KOPT-K1 (cell line): ENCODE results near the gene CIRBP.
"Not testable (repeated sequence)": the region's sequence is repeated elsewhere in the genome, so short reads cannot be mapped to it uniquely, and the experiment has no call there.

ENCODE experiments used
- H3K27ac ChIP-seq: fragments of 200-600 bp; sonication (generic); 2 replicates; pipeline ENCODE4 v1.5.1; 2016; ENCODE audit warnings: antibody characterized with exemption, mild to moderate bottlenecking, low read depth, low read length; ENCODE audit not compliant: poor library complexity, severe bottlenecking
- H3K36me3 ChIP-seq: fragments of 200-600 bp; sonication (generic); 2 replicates; pipeline ENCODE4 v1.5.1; 2017; ENCODE audit warnings: antibody characterized with exemption, mild to moderate bottlenecking, low read length, moderate library complexity; ENCODE audit not compliant: insufficient read depth
- H3K9me3 ChIP-seq: fragments of 200-600 bp; sonication (generic); 2 replicates; pipeline ENCODE4 v1.5.1; 2017; ENCODE audit warnings: antibody characterized with exemption, low read length, mild to moderate bottlenecking; ENCODE audit not compliant: insufficient read depth, poor library complexity, severe bottlenecking

The CIRBP gene

DNA sequence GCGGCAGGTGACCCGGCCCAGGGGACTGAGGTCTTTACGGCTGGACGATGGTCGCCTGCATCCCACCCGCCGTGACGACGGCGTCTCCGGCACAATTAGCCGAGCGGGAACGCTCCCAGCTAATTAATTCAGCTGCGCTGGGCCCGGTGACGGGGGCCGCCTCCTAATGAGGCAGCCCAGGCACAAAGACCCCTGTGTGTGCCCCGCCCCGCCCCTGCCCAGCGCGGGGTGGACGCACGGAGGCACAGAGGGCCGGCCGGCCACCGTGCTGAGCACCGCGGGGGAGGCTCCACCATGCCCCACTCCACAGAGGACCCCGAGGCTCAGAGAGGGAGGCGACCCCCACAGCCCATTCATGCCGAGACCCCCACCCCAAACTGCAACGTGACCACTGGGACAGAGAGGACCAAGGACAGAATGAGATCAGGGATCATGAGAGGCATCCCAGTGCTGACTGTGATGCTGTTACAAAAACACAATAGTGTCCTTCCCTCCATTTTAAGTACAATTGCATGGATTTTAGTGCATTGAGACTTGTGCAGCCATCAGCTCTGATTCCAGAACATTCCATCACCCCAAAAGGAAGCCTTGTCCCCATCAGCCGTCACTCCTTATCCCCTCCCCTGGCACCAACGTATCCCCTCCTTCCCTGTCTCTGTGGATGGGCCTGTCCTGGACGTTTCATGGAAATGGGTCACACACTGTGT, 33.6 kb downstream of the CIRBP start:
- no peaks in the 10 kb centered on the region for H3K36me3 ChIP-seq

DNA sequence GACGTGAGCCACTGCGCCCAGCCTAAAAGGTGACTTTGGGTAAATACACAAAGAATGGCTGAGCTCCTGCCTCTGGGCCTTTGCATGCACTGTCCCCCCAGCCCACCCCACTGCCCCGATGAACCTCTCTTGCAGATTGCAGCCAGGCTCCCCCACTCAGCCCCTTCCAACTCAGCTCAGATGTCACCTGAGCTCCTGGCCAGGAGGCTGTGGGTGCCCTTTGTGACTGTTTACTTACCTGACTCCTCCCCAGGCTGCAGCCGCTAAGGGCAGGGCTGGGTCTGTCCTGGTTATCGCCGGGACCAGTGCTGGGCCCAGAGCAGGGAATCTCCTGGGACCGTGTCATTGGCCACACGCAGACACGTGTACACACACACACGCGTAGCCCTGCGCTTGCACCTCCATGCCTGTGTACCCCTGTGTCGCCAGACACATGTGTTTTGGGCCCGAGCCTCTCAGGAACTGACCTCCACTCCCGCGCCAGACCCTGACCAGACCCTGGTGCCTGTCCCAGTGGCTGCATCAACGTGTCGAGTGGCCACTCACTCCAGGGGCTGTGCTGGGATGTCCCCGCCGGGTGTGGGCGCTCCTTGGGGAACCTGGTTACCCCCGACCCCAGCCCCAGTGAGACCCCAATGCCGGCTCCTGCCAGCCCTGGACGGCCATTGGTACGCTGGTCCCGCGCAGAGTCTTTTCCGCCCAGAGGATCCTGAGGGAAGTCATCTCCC, 35.2 kb downstream of the CIRBP start:
- Histone ChIP-seq H3K27ac (no peak overlapping the region), H3K36me3 (no peaks in the 10 kb centered on the region), H3K9me3 (no peaks in the 10 kb centered on the region)

More for the DNA sequence above, 33.6 kb downstream of the CIRBP start:
- H3K27ac ChIP-seq = no peak overlapping the region
- no peaks in the 10 kb centered on the region for H3K9me3 ChIP-seq

DNA sequence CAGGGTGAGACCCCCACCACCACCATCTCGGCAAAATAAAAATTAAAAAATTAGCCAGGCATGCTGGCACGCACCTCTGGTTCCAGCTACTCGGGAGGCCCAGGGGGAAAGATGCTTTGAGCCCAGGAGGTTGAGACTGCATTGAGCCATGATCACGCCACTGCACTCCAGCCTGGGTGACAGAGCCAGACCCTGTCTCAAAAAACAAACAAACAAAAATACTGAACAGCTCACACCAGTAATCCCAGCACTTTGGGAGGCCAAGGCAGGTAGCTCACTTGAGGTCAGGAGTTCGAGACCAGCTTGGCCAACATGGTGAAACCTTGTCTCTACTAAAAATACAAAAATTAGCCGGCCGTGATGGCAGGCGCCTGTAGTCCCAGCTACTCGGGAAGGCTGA, 36.2 kb downstream of the CIRBP start:
- H3K27ac ChIP-seq, H3K9me3 ChIP-seq, H3K36me3 ChIP-seq: not testable (repeated sequence)

DNA sequence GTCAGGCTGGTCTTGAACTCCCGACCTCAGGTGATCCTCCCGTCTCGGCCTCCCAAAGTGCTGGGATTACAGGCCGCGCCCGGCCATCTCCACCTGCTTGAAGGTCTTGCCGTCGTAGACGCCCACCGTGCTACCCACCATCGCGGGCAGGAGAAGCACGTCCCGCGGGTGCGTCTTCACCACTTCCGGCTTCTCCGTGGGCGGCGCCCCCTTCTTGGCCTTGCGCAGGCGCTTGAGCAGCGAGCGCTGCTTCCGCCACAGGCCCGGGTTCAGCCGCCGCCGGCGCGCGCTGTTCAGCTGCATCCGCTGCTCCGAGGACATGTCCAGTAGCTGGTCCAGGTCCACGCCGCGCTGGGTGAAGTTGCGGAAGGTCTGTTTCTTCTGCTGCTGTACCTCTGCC, 38.2 kb downstream of the CIRBP start:
- no peak overlapping the region for H3K27ac ChIP-seq
- H3K9me3 ChIP-seq = no peaks in the 10 kb centered on the region
- no peaks in the 10 kb centered on the region for H3K36me3 ChIP-seq

DNA sequence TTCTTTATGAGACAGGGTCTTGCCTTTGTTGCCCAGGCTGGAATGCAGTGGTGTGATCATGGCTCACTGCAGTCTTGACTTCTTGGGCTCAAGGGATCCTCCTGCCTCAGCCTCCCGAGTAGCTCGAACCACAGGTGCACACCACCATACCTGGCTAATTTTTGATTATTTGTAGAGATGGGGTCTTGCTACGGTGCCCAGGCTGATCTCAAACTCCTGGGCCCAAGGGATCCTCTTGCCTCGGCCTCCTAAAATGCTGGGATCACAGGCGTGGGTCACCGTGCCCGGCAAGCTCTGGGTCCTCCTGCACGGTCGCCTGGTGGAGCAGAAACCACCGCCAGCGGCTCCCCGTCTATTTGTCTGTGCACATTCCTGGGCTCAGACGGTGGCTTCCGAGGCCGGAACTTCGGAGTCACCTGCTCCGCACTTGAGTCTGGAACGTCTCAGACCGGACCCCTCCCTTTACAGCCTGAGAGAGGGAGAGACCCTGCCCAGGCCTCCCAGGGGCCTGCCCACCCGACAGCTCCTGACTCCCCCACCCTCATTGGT, 38.7 kb downstream of the CIRBP start:
- Histone ChIP-seq H3K36me3 (no peaks in the 10 kb centered on the region), H3K27ac (no peak overlapping the region), H3K9me3 (no peaks in the 10 kb centered on the region)

DNA sequence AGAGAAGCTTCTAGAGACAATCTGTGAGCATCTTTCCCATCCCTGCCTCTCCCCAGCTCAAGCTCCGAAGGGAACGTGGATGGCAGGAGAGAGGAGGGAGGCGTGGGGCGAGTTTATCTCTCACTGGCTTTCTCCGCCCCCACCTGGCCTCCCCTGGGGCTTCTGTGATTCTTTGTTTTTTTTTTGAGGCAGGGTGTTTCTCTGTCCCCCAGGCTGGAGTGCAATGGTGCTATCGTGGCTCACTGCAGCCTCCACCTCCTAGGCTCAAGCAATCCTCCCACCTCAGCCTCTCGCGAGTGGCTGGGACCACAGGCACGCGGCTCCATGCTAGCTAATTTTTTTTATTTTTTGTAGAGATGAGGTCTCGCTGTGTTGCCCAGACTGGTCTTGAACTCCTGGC, 39.6 kb downstream of the CIRBP start:
- no peak overlapping the region for H3K27ac ChIP-seq
- H3K9me3 ChIP-seq = no peaks in the 10 kb centered on the region
- H3K36me3 ChIP-seq = no peaks in the 10 kb centered on the region

DNA sequence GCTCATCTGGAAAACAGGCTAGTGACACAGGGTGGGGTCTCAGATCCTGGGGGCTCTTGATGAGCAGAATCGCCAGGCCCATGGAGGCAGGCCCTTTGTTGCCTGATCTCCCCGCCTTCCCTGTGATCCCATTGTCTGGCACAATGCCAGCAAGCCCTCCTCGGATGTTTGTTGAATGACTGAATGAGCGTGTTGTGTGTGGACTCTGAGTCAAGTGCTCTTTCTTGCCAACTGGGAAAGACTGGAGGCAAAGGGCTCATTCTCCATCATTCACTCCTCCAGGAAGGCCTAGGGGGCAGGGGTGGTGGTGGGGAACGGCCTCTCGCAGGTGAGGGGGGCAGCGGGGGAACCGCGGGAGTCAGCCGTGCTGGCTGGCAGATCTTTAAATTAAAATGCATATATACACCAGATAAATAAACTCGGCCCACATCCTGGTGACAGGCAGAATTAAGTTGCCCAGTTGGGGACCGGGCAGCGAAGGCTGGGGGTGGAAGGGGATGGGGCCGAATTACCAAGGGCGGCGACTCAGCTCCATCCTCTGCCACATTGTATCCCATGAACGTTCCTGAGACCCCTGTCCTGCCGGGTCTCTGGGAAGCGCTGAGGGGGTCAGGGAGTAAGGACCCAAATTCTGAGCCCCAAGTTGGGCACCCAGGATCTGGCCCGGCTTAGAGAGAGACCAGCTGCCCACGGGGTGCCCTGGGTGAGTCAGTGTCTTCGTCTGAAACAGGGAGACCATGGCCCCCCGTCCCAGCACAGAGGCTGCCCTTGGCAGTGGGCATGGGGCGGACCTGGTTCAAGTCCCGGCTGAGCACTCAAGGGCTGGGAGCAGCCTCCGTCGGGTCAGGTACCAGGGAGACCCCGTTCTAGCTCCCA, 41.1 kb downstream of the CIRBP start:
- no peak overlapping the region for H3K27ac ChIP-seq

DNA sequence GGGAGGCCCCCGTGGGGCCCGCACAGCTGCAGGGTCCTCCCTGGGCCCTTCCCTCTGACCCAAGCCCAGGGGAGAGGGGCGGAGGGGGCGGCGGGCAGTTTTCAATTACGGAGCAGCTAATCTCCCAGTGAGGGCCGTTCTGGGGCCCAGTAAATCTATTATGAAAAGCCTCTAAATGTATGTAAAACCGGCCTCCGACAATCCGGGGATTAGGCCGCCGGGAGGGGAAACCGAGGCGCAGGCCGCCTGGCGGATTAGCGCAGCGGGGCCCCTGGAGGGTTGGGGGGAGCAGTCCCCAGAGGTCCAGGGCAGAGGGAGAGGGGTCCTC, 41.7 kb downstream of the CIRBP start:
- H3K36me3 ChIP-seq = no peaks in the 10 kb centered on the region
- H3K27ac ChIP-seq = no peak overlapping the region
- no peaks in the 10 kb centered on the region for H3K9me3 ChIP-seq

More for the DNA sequence above, 41.1 kb downstream of the CIRBP start:
- no peaks in the 10 kb centered on the region for H3K9me3 ChIP-seq
- H3K36me3 ChIP-seq = no peaks in the 10 kb centered on the region

DNA sequence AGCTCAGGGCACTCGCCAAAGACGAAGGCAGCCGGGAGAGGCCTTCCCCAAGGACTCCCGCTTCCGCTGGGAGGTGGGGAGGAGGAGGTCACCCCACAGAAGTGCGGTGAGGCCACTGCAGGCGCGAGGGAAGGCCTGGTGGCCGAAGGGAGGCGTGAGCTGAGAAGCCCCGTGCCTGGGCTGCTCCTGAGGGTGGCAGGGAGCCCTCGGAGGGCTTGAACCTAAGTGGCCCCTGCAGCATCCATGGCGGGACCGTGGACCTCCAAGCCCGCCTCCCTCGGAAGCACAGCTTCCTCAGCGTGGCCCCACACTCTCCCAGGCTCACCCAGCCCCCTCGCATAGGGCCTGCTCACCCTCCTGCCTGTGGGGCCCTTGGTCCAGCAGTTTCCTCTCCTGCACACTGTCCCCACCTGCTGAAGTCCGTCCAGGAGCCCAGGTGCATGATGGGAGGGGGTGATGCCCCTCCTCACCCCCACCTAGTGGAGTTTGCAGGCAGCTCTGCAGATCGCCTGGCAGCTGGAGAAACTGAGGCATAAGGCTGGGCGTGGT, 42.5 kb downstream of the CIRBP start:
- H3K27ac ChIP-seq = no peak overlapping the region
- H3K9me3 ChIP-seq = no peaks in the 10 kb centered on the region

DNA sequence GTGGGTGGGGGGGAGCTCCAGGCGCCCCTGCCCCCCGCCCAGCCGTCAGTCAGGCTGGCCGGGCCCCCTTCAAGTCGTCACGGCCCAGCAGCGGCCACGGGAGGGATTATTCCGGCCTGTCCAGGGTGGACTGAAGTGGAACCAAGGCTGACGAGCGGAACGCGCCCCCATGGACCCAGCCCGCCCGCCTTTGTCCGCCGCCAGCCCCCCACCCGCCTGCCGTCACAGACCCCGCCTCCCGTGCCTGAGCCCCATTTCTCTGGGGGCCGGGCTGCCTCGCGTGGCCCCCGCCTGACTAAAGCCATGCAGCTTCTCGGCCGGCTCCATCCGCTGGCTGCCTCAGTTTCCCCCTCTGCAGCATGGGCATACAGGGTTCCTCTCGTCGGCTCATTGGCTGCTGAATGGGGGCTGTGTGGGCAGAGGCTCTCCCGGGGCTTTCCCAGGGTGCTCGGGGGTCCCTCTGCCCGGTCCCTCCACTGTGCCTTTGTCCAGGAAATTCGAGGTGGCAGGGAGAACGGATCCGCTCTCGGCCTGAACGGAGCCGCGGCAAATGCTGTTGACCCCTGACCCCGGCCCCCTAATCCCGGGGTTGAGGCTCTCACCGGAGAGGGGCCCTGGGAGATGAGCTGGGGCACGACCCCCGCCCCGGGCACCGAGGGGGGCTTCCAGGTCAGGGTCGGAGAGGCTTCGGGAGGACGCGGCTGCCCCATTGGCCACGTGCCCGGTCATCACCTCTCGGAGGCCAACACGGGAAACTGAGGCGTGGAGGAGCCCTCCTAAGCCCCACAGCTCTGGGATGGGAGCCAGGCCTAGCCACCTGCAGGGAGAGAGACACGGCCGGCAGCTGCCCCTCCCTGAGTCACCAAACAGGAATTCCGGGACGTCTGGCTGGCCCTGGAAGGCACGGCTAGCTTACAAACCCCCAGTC, 43.9 kb downstream of the CIRBP start:
- Histone ChIP-seq H3K27ac (no peak overlapping the region), H3K9me3 (no peaks in the 10 kb centered on the region), H3K36me3 (no peaks in the 10 kb centered on the region)

More for the DNA sequence above, 42.5 kb downstream of the CIRBP start:
- no peaks in the 10 kb centered on the region for H3K36me3 ChIP-seq

DNA sequence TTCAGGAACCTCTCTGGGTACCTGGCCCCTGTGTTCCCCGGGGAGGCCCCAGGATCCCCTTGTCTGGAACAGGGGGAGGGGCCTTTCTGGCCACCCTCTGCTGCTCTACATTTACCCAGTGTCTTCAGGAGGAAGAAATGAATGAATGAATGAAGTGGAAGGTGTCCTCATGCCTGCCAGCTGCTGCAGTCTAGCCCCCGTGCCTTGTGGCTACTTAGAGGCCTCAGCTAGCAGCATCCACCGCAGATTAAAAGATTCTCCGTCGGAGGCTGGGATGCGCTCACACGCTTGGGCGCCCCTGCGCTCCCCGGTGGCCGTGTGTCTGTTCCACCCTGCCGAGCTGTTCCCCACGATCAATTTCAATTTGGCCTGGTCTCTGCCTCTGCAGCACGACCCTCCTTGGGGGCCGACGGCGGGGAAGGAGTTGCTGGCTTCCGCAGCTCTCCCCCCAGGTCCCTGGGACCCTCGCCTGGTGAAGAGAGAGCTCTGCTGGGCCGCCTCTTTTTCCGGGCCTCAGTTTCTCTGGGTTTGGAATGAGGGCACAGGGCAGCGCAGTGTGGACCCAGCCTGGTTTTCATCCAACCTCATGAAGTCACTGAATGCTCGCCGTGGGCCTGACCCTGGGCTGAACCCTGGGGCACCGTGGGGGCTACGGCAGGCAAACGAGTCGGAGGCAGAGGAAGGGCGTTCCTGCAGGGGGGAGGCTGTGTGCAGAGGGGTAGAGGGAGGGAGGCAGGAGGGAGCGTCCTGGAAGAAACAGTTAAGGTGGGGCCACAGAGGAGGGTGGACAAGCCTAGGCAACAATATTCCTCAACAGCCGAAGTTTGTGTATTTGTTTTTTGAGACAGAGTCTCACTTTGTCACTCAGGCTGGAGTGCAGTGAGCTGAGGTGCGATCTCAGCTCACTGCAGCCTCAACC, 44.8 kb downstream of the CIRBP start:
- Histone ChIP-seq H3K36me3 (no peaks in the 10 kb centered on the region), H3K9me3 (no peaks in the 10 kb centered on the region), H3K27ac (no peak overlapping the region)

DNA sequence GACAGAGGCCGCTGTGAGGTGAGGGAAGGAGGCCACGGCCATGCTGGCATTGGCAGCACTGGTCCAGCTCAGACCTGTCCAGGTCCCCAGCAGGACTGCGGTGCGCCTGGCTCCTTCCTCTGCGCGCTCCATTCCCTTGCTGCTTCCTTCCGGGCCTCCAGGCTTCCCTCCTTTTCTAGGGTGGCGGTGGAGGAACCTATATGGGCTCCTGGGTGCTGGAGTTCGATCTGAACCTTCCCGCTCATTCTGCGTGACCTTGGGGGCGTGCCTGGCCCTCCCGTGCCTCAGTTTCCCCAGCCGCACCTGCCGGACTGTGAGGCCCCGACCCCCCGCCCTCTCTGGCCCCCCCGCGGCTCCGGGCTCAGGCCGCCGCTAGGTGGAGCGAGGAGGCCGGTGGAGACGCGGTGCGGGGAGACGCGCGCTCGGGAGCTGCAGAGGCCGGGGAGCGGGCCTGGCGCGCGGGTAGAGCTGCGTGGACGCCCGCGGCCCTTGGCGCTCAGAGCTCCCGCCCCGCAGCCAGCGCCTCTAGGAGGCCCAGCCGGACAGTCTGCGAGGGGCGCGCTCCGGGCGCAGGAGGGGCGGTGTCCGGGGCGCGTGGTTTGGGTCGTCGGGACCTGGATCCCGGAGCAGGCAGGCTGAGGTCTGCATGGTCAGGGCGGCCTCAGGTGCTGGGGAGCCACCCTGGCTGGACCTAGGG, 46.5 kb downstream of the CIRBP start:
- Histone ChIP-seq H3K9me3 (no peaks in the 10 kb centered on the region), H3K36me3 (no peaks in the 10 kb centered on the region), H3K27ac (no peak overlapping the region)

DNA sequence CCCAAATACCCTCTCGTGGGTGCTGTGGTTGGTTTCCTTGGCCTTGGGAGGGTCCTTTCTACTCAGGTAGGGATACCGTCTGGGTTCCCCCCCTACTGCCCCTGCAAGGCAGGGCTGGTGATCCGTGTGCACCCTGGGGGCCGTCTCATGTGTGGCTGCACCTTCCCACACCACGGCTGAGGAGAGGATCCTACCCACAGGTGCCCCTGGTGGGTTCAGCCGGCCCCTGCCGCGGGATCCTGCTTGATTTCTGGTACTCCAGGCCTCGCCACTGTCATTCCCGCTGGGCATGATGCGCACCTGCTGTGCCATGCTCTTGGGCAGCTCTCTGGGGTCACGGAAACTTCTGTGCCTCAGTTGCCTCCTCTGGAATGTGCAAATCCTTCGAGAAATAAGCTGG, 47.3 kb downstream of the CIRBP start:
- H3K36me3 ChIP-seq = no peaks in the 10 kb centered on the region
- H3K9me3 ChIP-seq = no peaks in the 10 kb centered on the region
- no peak overlapping the region for H3K27ac ChIP-seq
